A673 (cell line): Measurements from ENCODE around the gene ATG4C.

Experiments used
- CTCF ChIP-seq: fragments of 300-800, 200-600 bp; sonication (generic); conservative IDR thresholded peaks from 2 replicates; pipeline ENCODE4 v1.5.1; 2017; ENCODE audit warnings: low read depth, mild to moderate bottlenecking, antibody characterized with exemption, low read length, moderate library complexity, mixed read lengths
- EZH2 ChIP-seq: fragments of 200-600 bp; sonication (generic); IDR thresholded peaks from 2 replicates; pipeline ENCODE4 v1.6.1; 2017; ENCODE audit warnings: borderline replicate concordance, low read depth, mild to moderate bottlenecking, mixed read lengths, antibody characterized with exemption, low read length; ENCODE audit not compliant: poor library complexity, severe bottlenecking

DNA sequence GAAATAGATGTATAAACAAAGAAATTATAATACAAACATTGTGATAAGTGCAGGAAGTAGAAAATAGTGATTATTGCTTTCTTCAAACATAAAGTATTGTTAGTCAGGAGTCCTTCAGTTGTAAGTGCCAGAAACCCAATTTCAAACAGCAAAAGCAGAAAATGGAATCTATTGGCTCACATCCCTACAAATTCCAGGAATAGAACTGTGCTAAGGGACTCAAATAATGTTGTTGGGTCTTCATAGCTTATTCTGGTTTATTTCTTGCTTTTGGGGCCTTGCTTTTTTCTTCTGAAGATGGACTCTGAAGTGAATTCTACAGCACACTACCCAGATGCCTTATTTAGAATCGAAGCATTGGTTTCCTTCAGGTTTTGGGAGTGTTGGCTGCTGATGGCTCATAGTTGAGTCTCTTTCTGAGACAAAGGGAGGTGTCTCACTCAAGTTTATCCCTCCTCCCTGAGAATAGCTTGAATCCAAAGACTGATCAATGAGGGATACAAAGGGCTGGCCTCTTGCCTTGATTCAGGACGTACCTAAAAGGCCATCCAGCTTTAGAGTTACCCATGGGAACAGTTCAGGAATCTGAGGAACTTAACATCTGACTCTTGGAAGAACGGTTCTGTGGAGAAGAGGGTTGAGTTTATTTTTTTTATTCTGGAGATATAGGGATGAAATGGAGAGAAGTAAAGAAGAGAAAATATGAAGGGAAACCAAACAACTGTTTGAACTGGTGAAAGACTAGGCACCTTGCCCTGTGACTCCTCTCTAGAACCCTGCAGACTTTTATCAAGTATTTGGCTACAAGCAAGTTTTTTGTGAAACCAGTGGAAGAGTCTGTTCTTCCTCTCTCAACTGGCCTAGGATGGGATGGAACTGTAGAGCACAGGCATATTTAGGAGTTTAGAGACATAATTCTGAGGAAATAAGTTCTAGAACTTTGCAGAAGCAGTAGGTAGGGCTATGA is 39.0 kb upstream of the ATG4C start:
- no peak for TF ChIP-seq CTCF
- TF ChIP-seq EZH2, result no peak
